DMS53 treated with DMSO at 0.1 percent for 48 hours (cell line): ENCODE results near the gene PDPK1.
"Not testable (repeated sequence)": the region's sequence is repeated elsewhere in the genome, so short reads cannot be mapped to it uniquely, and the experiment has no call there.

Experiments used
- DNase-seq: peaks from one replicate; lab custom pipeline; 2025; ENCODE audit not compliant: unreplicated experiment; lab: John Stamatoyannopoulos, UW

PDPK1 gene

GRCh38 chr16:2523801-2524231 lies 14.0 kb upstream of the PDPK1 start:
- no peak for DNase-seq

GRCh38 chr16:2524339-2524938 lies 13.4 kb upstream of the PDPK1 start:
- no peak for DNase-seq

GRCh38 chr16:2526135-2526534 lies 11.7 kb upstream of the PDPK1 start:
- no peak for DNase-seq

GRCh38 chr16:2527071-2527783 lies 10.6 kb upstream of the PDPK1 start:
- DNase-seq = no peak

- no peak for DNase-seq
Measured at GRCh38 chr16:2527784-2528100, 10.1 kb upstream of the PDPK1 start.

DNA sequence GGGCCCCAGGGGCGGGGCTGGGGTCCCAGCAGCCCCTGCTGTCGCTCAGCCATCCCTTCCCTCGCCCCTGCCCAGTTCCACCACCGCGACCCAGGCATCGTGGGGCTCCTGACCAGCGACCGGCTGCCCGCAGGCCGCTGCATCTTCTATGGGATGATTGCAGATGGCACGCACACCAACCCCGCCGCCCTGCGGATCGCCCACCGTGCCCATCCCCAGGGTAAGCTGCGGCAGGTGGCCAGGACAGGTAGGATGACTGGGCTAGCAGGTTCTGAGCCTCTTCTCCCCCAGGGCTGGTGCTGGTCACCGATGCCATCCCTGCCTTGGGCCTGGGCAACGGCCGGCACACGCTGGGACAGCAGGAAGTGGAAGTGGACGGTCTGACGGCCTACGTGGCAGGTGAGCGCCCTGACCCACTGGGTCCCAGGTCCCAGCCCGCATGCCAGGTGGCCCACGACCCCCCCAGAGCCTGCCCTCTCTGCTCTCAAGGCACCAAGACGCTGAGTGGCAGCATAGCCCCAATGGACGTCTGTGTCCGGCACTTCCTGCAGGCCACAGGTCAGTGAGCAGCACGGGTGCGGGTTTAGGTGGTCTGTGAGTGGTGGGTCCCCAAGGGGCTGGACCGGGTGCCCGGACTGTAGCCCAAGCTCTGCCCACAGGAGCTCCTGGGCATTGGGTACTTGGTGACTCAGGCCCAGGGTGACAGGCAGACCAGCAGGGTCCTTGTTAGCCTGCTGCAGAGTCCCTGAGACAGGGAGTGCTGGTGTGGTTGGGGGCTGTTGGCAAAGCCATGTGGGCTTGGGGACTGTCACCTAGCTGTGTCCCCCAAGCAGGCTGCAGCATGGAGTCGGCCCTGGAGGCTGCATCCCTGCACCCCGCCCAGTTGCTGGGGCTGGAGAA lies 9.4 kb upstream of the PDPK1 start:
- no peak for DNase-seq

GRCh38 chr16:2529061-2529931 lies 8.5 kb upstream of the PDPK1 start:
- no peak for DNase-seq

DNA sequence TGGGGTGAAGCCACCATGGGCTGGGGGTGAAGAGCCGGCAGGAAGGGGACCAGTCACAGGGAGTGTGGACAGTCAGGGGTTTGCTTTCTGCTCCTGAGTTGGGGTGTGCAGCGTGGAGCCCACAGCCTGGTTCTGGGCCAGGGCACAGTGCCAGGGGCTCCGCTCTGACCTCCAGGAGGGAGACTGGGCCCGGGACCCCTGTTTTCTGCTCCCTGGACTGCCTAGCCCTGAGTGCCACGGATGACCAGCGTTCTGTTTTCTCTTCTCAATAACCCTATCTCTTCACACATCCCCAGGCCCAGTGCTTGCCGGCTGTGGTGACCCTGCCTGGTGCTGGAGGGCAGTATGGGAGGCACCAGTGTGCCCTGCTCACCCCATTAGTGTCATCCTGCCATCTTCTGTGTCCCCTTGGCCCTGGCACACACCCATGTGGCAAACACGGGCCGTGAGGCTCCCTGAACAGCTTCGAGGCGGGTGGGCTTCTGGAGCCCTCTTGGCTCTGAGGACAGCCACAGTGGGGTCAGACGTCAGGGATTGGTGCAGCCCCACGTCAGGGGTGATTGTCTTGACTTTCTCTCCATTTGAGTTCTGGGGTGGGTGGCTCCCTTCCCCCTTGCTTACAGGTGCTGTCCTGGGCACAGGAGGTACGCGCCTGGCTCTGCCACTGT lies 7.7 kb upstream of the PDPK1 start:
- no peak for DNase-seq

- no peak for DNase-seq
Measured at GRCh38 chr16:2530629-2531318, 7.0 kb upstream of the PDPK1 start.

GRCh38 chr16:2531371-2531695 lies 6.5 kb upstream of the PDPK1 start, which contains the start of gene CEMP1:
Gene CEMP1, minus strand, starts transcription at chr16:2531408. Its CDS starts 335 bp downstream, at chr16:2531073.
- no peak for DNase-seq

DNA sequence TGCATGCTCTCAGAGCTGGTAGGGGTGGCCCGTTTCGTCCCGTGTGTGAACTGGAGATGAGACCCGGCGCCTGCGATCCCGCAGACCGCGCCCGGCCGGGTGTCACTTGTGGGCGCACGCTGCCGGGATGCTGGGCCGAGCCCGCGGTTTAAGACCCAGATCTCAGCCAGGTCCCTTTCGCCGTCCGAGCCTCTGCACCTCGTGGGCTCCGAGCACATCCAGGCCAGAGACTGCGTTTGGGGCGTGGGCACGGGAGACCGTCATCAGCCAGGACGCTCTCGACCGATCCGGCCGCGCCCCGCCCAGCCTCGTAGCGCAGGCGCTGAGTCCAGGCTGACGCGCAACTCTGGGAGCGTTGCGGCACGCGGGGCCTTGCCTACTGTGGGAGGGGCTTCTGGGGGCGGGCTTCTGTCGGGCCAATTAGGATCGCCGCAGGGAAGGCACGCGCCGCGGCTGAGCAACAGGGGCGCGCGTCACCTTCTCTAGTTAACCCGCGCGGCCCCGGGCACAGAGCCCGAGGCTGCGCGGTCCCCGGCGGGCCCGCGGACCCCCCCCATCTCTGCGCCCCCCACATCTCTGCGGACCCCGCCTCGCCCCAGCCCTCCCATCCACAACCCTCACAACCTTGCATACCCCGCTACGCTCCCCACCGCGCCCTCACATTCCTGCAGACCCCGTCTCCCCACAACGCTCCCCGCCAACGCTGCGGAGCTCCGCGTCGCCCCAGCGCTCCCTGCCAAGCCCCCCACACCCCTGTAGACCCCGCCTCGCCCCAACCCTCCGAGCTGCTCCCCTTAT lies 5.9 kb upstream of the PDPK1 start:
- DNase-seq = peak; percentile 87

DNA sequence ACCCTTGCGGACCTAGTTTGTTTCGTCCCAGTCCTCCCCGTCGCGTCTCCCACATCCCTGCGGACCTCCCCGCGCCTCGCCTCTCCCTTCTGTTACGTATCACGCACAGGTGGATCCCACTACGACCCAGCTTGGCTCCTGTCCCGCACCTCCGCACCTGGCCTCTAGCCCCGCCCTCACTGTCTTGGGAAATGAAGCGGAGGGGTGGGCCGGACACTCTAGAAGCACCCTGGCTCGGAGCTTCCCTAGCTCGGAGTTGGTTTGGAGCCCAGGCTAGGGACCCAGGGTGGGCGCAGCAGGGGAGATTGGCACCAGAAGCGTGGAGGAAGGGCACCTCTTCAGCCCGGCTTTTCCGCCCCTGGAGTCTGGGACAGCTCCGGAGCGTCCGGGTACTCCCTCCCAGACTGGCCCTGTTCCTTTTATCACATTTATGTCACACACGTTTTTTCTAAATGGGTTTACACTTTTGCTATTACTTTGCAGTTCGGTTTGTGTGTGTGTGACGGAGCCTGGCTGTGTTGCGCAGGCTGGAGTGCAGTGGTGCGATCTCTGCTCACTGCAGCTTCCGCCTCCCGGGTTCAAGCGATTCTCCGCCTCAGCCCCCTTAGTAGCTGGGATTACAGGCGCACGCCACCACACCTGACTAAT lies 5.2 kb upstream of the PDPK1 start:
- DNase-seq = peak; percentile 44

GRCh38 chr16:2533142-2533755 lies 4.6 kb upstream of the PDPK1 start:
- DNase-seq = not testable (repeated sequence)

- DNase-seq = no peak
Measured at GRCh38 chr16:2533912-2534311, 3.9 kb upstream of the PDPK1 start.

GRCh38 chr16:2534335-2534734 lies 3.5 kb upstream of the PDPK1 start:
- DNase-seq = not testable (repeated sequence)

GRCh38 chr16:2535625-2536013 lies 2.2 kb upstream of the PDPK1 start:
- no peak for DNase-seq

DNA sequence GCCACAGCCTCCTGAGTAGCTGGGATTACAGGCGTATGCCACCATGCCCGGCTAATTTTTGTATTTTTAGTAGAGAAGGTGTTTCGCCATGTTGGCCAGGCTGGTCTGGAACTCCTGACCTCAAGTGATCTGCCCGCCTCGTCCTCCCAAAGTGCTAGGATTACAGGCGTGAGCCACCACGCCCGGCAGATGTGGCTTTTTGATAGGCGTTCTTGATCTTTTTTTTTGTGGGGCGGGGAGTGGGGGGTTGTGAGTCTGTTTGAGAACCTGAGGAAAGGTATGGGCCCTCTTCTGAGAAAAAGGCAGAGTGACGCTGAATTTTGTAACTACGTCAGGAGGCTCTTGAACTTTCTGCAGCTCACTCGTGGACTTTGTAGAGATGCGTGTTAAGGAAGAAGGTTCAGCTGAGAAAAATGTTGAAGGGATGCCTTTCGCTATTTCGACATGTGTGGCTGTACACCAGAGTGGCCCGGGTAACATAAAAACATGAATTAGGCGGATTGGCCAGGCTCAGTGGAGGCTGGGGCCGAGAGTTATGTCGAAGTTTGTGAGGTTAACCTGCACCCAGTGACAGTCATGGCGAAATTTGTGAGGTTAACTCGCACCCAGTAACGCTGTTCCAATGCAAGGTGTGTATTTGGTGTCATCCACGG lies 1.5 kb downstream of the PDPK1 start:
- DNase-seq = not testable (repeated sequence)
